ENCODE measurements around the gene MRM2. TPM values are rescaled to one million over a fixed set of nuclear protein-coding genes. Genes with fewer than 3 reads are reported as not detected.
"Not testable (repeated sequence)": the region's sequence is repeated elsewhere in the genome, so short reads cannot be mapped to it uniquely, and the experiment has no call there.

MRM2 gene
- total RNA-seq, 6 experiments from 2014 or later: 9.5 to 14.6 (median 11.5) TPM

DNA sequence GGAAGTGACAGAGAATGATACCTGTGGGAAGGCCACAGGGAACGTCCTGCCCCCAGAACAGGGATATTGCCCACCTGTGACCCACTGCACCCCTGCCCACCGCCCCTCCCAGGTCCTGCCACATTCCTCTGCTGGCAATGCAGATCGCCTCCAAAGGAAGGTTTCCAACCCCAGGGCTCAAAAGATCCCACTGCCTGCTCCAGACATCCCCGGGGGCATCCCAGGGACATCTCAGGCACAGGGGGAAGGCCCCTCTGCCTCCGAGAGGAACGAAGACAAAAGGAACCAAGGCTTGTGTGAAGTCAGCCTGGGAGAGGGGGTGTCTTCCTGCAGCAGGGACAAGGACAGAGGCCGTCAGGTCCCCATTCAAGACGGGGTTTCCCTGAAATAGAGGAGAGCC, 28.5 kb upstream of the MRM2 start:
- Histone ChIP-seq H3K36me3 (no peaks in the 10 kb centered on the region), H3K4me1 (no peaks in the 10 kb centered on the region), H3K27me3 (no peaks in the 10 kb centered on the region), H3K9me3 (no peaks in the 10 kb centered on the region), H3K27ac (no peak overlapping the region), H3K4me3 (no peak overlapping the region)
- TF ChIP-seq, protein P1, sequence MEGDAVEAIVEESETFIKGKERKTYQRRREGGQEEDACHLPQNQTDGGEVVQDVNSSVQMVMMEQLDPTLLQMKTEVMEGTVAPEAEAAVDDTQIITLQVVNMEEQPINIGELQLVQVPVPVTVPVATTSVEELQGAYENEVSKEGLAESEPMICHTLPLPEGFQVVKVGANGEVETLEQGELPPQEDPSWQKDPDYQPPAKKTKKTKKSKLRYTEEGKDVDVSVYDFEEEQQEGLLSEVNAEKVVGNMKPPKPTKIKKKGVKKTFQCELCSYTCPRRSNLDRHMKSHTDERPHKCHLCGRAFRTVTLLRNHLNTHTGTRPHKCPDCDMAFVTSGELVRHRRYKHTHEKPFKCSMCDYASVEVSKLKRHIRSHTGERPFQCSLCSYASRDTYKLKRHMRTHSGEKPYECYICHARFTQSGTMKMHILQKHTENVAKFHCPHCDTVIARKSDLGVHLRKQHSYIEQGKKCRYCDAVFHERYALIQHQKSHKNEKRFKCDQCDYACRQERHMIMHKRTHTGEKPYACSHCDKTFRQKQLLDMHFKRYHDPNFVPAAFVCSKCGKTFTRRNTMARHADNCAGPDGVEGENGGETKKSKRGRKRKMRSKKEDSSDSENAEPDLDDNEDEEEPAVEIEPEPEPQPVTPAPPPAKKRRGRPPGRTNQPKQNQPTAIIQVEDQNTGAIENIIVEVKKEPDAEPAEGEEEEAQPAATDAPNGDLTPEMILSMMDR (IDR thresholded peaks at IDR 0.05): no peak
- TF ChIP-seq POLR2A (IDR thresholded peaks at IDR 0.05): no peak
- no peak for ATAC-seq
- peak in 1 of 3 donors; percentile 46 for DNase-seq
- 93% methylated on average over 5 of the region's 8 CpGs for WGBS (ENCODE audit: insufficient coverage, low coverage, low lambda C conversion rate, missing lambda C conversion rate)
- intact Hi-C loops (cut with DNase I): no loop called here

DNA sequence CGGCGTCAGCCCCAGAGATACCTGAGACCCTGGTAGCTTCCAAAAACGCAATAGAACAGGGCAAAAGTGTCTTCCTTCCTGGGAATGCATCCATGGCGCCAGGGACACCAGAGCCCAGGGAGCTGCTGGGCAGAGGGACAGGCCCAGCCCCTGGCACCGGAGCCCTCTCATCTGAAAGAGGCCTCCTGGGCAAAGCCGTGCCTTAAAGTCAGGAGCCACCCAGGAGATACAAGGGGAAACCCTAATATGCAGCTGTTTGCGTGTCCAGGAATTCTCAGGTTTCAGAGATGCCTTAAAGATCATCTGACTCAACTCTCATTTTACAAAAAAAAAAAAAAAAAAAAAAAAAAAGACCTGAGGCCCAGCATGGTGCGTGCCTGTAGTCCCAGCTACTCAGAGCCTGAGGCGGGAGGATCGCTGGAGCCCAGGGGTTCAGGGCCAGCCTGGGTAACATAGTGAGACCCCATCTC, 28.0 kb upstream of the MRM2 start:
- Histone ChIP-seq H3K9me3 (no peaks in the 10 kb centered on the region), H3K4me1 (no peaks in the 10 kb centered on the region), H3K27ac (no peak overlapping the region), H3K36me3 (no peaks in the 10 kb centered on the region), H3K27me3 (no peaks in the 10 kb centered on the region), H3K4me3 (no peak overlapping the region)
- DNase-seq (no peak), ATAC-seq (no peak)
- 94% methylated on average over 8 of the region's 10 CpGs for WGBS (ENCODE audit: insufficient coverage, low coverage, low lambda C conversion rate, missing lambda C conversion rate)
- TF ChIP-seq POLR2A (IDR thresholded peaks at IDR 0.05): no peak
- TF ChIP-seq, protein P1 (IDR thresholded peaks at IDR 0.05): no peak
- intact Hi-C loops (cut with DNase I): no loop called here

DNA sequence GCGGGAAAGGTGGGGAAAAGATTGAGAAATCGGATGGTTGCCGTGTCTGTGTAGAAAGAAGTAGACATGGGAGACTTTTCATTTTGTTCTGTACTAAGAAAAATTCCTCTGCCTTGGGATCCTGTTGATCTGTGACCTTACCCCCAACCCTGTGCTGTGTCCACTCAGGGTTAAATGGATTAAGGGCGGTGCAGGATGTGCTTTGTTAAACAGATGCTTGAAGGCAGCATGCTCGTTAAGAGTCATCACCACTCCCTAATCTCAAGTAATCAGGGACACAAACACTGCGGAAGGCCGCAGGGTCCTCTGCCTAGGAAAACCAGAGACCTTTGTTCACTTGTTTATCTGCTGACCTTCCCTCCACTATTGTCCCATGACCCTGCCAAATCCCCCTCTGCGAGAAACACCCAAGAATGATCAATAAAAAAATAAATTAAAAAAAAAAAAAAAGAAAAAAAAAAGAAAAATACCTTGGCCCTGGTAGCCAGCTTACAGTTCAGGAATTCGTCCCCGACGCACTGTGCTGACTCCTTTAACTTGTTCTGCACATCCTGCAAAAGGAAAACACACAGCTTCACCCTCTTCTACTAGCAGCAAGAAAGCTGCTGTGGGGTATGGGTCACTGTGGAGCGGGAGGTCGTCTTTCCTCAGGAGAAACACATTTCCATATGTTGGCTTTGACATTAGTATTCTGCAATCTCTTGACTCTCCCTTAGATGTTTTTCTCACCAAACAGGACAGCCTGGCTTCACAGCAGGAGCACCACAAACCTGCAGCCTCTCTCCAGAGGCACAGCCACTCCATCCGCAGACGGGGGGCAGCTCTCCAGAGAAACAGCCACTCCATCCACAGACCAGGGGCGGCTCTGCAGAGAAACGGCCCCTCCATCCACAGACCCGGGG, 27.3 kb upstream of the MRM2 start:
- H3K9me3 ChIP-seq; H3K27ac ChIP-seq; H3K4me1 ChIP-seq; H3K4me3 ChIP-seq; DNase-seq; H3K27me3 ChIP-seq; intact Hi-C loops (cut with DNase I); H3K36me3 ChIP-seq: not testable (repeated sequence)
- peak; percentile 43 to 80 (median 66) for ATAC-seq
- 74% methylated on average over 11 of the region's 18 CpGs for WGBS (ENCODE audit: insufficient coverage, low coverage, low lambda C conversion rate, missing lambda C conversion rate)

DNA sequence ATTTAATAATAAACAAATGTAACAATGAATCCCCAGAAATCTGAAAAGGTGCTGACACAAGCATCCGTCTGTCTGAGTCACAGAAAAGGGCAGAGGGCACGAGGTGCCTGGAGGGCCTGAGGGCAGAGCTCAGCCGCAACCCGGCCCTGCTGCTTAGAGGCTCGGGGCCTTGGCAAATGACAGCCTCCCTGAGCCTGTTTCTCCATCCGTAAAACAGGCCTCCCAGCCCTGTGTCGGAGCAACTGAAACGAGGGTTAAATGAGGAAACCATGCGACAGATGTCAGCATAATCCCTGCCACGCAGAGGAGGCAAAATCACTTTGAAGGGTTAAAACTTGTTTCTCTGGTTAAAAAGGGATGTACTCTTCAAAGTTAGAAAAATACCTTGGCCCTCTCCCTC, 24.9 kb upstream of the MRM2 start:
- Histone ChIP-seq H3K4me1 (no peaks in the 10 kb centered on the region), H3K4me3 (no peak overlapping the region), H3K27ac (no peak overlapping the region), H3K27me3 (no peaks in the 10 kb centered on the region), H3K36me3 (no peaks in the 10 kb centered on the region), H3K9me3 (no peaks in the 10 kb centered on the region)
- DNase-seq: no peak
- TF ChIP-seq, protein P1 (IDR thresholded peaks at IDR 0.05): no peak
- TF ChIP-seq POLR2A (IDR thresholded peaks at IDR 0.05): no peak
- intact Hi-C loops (cut with DNase I): no loop called here
- WGBS (ENCODE audit: insufficient coverage, low coverage, low lambda C conversion rate, missing lambda C conversion rate): 71% methylated on average over 6 of the region's 10 CpGs
- peak in 2 of 4 donors; percentile 54 to 67 for ATAC-seq

DNA sequence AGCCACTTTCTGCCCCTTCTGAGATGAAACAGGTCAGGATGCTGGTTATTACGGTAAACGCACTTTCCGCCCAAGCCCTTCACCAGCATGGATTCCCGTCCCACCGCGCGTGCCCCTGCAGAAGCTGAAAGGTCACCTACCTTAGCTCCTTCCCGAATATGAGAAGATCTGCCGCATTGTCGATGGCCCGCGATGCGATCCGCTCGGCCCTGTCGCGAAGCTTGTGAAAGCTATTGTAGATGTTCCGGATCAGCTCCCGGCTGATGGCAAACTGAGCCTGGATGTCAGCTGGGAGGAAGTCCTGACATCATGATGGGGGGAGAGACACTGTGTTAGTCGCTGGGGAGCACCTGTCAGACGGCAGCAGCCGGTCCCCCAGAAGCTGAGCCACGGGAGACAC, 22.2 kb upstream of the MRM2 start:
- 88% methylated on average over 5 of the region's 23 CpGs for WGBS (ENCODE audit: insufficient coverage, low coverage, low lambda C conversion rate, missing lambda C conversion rate)
- Histone ChIP-seq H3K36me3 (no peaks in the 10 kb centered on the region), H3K4me3 (no peak overlapping the region), H3K4me1 (no peaks in the 10 kb centered on the region), H3K27me3 (no peaks in the 10 kb centered on the region), H3K27ac (no peak overlapping the region), H3K9me3 (no peaks in the 10 kb centered on the region)
- TF ChIP-seq, protein P1 (IDR thresholded peaks at IDR 0.05): no peak
- no peak for TF ChIP-seq POLR2A (IDR thresholded peaks at IDR 0.05)
- DNase-seq (peak in 1 of 3 donors; percentile 40), ATAC-seq (no peak)
- intact Hi-C loops (cut with DNase I): no loop called here

Measured in right lobe of liver (tissue), 6 donors.